GM18520 (cell line): ENCODE data around the gene UGDH.
"Not testable (repeated sequence)": the region's sequence is repeated elsewhere in the genome, so short reads cannot be mapped to it uniquely, and the experiment has no call there.

ENCODE experiments used
- ATAC-seq: cut with Tn5 transposase; IDR thresholded peaks from one replicate; pipeline ENCODE4 v1.9.1; 2021; ENCODE audit not compliant: unreplicated experiment

Gene UGDH

GRCh38 chr4:39497909-39498726 is 29.1 kb downstream of the UGDH start:
- no peak for ATAC-seq

GRCh38 chr4:39495446-39496213 is 31.6 kb downstream of the UGDH start:
- ATAC-seq: no peak

DNA sequence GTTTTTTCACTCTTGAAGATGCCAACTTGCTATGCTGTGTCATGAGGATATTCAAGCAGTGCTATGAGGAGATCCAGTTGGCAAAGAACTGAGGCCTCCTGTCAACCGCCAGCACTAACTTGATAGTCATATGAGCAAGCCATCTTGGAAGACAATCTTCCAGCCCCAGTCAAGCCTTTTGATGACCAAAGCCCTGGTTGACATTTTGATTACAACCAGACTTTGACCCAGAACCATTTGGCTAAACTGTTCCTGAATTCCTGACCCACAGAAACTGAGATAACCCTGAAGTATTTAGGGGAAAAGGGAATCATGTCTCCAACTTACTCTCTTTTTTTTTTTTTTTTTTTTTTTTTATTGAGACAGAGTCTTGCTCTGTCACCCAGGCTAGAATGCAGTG is 32.9 kb downstream of the UGDH start:
- no peak for ATAC-seq

DNA sequence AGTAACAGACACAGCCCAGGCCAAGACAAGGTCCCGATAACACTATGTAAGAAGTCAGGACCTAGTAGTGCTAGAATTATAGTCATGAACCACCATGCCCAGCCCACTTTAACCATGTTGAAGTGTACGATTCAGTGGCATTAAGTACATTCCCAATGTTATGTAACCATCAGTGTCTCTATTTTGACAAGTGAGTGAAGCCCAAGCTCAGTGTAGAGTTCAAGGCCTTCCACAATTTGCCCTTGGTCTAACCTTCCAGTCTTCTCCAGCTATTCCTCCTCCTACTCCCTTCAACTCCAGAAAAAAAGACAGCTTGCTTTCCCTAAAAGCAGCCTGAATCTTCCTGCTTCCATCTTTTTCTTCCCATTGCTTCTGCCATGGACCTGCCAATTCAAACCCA is 36.9 kb downstream of the UGDH start:
- no peak for ATAC-seq

GRCh38 chr4:39486221-39486804 is 40.9 kb downstream of the UGDH start:
- ATAC-seq: no peak

DNA sequence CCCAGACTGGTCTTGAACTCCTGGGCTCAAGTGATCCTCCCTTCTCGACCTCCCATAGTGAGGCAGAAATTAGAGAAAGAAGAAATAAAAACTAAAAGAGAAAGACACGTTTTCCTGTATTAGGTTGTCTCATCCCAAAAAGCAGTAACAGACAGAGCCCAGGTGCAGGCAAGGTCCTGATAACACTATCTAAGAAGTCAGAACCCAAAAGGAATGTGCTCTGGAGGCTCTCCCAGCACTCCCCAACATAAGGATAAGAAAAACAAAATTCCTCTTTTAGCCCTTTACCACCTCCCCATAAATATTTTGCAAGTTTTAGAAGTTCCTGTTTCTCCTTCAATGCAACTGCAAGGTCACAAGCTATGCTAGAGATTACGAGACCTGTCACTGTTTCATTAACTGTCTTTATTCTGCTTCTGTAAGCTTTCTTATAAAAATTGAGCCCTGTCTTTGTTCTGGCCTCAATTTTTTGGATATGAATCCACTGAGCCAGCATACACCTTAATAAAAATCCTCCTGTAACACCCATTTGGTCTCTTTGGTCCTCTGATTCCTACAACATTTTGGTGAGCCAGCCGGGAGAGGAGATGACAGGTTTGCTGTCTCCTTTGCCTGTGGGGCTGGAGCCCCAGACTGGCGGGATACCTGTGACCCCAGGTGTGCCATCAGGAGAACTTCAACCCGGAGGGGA is 42.5 kb downstream of the UGDH start:
- ATAC-seq: no peak

GRCh38 chr4:39480902-39481695 is 46.1 kb downstream of the UGDH start:
- ATAC-seq: no peak

DNA sequence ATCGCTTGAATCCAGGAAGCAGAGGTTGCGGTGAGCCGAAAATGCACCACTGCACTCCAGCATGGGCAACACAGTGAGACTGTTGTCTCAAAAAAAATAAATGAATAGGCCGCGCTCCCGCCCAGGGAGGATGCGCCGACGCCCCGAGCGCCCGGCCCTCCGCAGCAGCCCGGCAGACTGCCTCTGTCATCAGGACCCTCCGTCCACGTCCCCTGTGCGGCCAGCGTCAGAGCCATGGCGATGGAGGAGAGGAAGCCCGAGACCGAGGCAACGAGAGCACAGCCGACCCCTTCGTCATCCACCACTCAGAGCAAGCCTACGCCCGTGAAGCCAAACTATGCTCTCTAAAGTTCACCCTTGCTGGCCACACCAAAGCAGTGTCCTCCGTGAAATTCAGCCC is 47.0 kb downstream of the UGDH start:
- no peak for ATAC-seq

DNA sequence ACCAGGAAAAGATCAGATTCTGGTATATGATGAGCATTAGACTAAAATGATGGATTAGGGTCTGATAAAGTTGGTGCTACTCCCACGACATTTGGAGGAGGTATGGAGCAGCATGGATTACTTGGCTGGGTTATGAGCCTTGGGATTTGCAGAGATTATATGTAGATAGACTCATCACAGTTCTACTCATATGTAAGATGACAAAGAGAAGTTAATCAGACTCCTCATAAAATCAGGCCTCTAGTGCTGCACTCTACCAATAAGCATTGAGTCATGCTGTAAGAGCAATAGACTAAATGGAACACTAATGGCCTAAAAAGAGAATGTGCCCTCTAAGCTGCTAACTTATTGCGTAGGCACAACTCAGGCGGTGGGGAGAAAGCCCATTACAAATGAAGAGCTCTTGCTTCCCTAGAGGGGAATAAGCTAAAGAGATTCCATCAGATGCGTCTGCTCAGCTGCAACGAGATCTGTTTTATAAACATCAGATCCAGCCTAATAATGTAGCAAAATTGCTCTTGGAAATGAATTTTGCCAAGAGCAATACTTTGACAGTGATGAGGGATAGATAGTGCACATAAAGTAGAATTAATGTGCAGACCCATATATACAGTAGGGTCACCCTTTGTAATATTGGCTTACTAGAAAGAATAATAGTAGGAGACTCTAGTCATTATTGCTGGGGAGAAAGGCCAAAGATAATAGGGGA is 50.9 kb downstream of the UGDH start:
- ATAC-seq: no peak

DNA sequence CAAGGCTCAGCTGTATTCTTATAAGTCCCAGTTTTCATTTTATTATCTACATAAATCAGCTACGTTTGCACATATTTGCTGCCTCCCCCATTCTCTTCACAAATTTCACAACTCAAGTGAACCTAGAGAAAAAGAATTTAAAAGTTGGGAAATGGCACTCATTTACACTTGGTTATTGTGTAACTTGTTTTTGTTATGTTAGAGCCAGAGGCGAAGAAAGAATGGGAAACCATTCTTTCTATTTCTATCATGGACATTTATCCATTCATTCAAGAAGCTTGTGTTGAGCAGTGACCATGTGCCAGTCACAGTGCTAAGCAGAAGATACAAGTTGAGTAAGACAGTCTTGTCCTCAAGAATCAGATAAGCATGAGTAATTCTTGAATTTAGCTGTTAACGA is 54.8 kb downstream of the UGDH start:
- ATAC-seq: no peak

DNA sequence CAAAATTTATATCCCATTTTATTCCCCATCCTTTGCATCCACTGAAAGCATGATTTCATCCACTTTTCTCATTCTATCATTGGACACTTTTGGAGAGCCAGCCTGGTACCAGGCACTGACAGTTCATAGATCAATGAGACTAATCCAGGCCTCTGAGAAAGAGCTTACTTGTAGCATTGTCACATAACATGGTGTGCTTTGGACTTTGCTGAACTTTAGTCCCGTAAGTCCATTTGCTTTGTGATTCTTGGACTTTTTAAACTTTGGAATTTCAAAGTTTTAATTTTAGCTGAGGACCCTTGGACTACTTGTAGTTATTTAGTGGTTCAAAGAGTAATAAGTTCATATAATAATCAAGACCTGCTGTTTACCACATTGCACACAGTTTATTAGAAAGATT is 56.8 kb downstream of the UGDH start:
- ATAC-seq: no peak

DNA sequence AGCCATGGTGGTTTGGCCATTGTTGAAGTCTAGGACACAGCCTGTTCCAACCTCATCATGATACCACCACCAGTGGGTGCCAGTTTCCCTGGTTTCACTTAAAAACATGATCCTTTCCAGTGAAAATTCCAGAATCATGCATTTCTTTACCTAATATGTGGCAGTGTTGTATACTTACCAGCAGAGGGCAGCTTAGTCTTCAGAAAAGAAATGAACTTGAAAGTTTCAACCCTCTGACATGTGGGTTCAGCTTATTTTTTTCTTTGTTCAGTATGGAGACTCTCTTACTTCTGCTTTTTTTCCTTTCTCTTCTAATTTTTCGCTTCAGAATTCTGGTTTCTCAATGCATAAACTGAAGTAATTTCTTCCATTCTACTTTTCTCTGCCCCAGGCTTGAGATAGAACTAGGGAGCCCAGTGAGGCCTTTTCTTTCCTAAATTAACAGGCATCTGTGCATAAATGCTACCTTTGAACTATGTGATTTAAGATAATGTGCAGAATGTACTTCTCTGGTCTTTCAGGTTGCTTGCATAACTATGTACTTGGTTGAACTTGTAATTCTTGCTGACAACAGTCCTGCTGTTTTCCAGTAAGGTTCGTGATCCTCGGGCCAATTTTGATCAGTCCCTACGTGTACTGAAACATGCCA is 57.7 kb downstream of the UGDH start:
- peak; percentile 82 for ATAC-seq

DNA sequence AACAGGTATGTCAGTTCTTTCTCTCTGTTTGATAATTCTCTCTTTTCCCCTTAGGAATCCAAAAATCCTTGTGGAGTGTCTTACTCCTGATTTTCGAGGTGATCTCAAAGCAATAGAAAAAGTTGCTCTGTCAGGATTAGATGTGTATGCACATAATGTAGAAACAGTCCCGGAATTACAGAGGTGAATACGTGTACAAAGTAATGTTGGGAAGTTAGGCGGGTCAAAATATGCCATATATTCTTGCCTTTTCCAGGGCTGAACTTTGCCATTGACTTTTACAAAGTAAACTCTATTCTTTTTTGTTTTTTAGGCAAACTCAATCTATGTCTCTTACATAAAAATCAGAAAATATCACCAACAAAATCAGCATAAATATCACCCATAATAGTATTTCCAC is 59.8 kb downstream of the UGDH start:
- ATAC-seq: no peak

DNA sequence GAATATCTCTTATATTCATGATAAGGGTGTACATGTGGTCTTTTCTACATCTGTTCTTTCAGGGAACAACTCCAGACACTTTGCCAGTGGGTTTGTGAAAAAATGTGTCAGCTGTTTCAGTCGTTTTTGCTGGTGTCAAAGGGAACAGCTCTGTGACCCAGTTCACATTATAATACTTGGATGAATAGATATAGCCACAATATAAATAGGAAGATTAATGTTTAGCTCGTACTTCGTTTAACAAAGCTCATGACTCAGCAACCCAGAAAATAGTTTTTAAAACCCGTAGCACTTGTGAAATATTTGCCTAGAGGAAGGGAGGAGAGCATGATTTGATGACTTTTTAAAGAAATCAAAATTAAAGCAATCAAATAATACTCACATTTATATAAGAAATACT is 60.5 kb downstream of the UGDH start:
- ATAC-seq: no peak

DNA sequence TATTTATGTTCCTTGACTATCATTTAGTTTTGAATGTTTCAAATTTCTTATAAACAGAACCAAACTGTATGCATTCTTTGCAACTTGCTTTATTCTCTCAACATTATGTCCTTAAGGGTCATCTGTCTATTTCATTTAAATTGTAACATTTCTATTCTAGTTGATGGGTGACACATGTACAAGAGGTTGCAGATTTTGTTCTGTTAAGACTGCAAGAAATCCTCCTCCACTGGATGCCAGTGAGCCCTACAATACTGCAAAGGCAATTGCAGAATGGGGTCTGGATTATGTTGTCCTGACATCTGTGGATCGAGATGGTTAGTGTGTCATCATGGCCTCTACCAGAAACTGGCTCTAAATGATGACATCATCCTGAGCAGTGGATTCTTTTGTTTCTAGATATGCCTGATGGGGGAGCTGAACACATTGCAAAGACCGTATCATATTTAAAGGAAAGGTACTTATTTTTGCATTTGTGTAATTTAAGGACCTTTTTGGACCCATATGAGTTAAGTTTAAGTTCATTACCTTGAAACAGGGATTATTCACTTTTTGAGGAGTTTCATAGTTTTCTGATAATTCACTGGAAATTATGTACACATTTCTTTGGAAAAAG is 62.2 kb downstream of the UGDH start:
- ATAC-seq: no peak

DNA sequence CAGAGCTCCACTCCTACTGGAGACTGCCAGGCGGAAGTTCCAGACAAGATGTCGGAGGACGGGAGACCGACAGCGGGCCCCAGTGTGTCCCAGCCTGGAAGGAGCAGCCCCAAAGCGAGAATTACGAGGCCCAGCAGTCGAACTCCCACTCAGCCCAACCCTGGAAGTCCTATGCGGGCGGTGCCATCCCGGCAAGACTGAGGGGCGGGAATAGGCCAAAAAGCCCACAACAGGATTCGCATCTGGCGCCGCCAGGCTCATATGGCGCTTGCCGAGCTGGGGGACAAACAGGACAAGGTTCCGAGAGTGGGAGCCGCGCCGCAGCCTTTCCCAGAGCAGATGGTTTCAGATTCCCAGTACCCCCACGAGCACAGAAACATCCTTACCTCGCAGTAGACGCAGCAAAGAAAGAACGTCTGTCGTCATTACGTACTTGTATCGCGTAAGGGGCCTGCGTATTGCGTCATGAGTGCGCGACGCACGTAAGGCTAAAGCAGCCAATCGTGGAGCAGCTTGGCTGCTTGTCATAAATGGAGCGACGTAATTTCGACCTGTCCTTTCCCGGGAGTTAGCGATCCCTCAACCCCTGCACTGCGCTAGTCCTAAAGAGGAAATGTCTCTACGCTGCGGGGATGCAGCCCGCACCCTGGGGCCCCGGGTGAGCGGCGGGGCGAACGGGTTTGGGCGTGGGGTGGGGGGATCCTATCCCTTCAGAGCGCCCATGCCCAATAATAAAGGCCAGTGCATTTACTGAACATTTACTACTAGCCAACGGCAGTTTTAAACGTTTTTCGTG is 68.5 kb downstream of the UGDH start, which contains the start of the genes LIAS and RPL9:
TSS of gene LIAS (plus strand) at position 552 of the 796 bp plus-strand sequence. CDS start at position 614, 62 bp downstream.
TSS of gene RPL9 (minus strand) at position 418 of the 796 bp plus-strand sequence. CDS start 483 bp downstream, outside the sequence.
- peak; percentile 90 for ATAC-seq

GRCh38 chr4:39458161-39458504 is 69.1 kb downstream of the UGDH start:
- not testable (repeated sequence) for ATAC-seq
